Tongue (tissue), 2 donors: ENCODE data around the gene SAMSN1. TPM values are rescaled to one million over a fixed set of nuclear protein-coding genes. Genes with fewer than 3 reads are reported as not detected.

ENCODE experiments used
- DNase-seq: peaks from one replicate; pipeline ENCODE4 v3.0.0-alpha.2; 2015
- total RNA-seq: library from RNA; depleted of rRNA; stranded (reverse); fragments of >200 nt; gene quantifications from one replicate; pipeline ENCODE4 v1.2.3, GENCODE V29; 2014

SAMSN1 gene
- total RNA-seq, 1 donor from 2014 or later = 1.4 TPM

DNA sequence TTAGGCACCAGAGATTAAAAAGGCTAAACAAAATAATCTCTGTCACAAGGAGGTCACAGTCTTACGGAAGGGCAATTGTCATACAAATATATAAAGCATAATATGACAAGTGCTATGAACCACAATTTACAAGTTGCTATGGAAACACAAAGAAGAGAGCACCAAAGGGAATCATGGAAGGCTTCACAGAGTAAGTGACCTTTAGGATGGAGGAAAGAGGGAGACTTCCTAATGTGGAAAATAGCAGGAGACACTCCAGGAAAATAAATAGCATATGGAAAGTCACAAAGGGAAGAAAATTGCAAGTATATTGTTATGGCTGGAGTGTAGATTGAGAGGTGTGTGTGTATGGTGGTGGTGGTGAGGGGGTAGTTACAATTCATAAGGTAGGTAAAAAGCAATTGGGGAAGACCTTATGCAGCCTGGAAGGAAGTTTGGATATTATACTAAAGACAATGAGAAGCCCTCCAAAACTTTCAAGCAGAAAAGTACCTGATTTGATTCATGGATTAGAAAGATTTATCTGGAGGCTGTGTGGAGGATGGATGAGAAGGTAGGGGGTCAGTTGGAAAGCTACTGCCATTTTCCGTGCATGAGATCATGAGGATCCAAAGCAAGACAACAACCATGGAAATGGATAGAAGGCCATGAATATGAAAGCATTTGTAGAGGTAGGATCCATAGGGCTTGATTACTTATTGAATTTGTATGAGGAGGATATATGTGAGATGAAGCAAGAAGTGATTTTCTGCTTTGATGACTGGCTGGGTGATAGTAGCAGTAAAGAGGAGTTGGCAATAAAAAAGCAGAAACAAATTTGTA, 61.7 kb downstream of the SAMSN1 start:
- no peak for DNase-seq

DNA sequence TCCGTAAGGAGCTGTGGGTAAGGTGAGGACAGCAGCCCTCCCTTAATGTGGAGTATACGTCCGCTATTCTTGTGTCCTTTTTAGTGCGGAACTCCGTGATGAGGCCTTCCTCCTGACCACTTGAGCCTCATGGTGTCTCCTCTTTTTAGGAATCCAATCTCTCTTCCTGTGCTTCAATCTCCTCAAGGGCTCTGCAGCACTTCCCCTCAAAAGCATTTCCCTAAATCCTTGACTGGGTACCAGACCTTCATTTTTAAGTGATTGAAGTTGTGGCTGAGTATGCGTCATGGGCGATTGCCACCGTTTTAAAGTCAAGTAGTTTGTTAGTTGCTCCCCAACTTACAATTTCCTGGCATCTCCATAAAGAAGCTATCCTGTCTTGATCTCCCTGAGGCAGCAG, 62.8 kb downstream of the SAMSN1 start:
- no peak for DNase-seq

DNA sequence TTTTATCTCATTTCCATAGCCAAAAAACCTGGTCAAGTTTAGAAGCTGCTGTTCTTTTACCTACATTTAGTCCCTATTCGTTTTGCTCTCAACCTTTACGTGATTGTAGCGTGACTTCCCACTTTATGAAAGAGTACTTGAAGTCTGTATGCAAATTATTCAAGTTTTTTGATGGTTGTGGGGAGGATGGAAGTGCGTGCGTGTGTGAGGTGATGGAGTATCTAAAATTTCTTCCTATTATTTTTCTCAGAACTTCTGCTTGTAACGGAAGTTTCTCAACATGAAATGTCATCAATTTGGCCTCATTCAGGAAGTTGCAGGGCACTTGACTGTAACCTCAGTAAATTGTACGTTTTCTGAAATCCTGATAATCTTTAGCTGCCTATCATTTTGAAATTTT, 64.0 kb downstream of the SAMSN1 start:
- DNase-seq = no peak

DNA sequence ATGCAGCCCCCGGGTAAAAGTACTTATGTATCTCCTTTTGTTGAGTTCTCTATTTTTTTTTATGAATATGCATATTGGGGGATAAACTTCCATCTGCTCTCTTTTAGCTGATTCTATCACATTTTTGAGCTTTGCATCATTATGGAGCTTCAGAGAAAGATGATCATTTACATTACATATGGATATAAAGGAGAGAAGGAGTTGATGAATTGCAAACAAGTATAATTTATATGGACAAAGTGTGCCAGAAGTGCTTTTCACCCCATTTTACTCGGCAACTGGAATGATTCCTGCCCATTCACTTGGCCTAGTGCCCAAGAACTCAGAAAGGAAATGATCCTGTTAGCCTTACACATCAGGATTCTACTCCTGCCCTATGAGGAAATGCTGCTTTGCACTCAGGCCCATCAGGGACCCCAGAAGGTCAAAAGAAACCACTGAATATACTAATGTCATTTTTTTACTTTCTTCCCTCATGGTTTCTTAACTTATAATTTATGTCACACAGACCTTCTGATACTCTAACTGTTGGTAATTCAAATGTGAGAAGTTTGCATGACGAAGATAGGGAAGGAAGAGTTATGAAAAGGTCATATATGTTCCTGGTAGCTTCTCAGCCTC, 65.6 kb downstream of the SAMSN1 start:
- DNase-seq = no peak

- DNase-seq = no peak
These were observed 66.8 kb downstream of the SAMSN1 start for GRCh38 chr21:14479241-14479786.

DNA sequence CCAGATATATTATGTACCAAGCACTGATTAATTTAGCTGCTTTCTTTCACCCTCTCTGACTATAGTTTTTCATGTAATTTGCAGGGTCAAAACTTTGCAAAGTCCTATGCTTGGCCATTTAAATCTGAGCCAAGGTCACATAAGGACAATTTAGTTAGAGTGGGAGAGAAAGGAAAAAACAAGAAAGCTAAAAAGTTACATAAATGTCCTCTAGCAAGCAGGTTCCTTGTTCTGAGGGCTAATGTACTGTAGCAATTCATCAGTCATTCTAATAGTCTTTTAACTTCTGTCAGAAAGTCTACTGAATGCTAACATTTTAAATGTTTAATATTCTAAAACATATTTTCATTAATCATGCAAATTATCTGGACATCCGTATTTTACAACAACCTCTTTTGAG, 68.3 kb downstream of the SAMSN1 start:
- DNase-seq = no peak

- no peak for DNase-seq
These were observed 69.0 kb downstream of the SAMSN1 start for GRCh38 chr21:14477133-14477532.

DNA sequence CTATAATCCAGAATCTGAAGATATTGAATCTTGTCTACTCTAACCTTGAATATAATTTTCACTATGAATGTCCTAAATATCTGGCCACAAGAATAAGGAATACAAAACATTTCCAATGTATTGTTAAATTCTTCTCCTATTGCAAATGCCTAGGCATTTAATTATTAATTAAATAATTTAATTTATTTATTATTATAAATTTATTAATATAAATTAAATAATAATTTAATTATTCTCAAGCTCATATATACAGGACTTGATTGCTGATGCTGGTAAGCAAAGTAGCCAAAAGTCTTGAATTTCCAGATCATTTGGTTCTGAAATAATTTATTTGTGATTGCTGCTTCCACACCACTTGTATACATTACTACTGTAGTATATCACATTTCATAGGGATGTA, 71.1 kb downstream of the SAMSN1 start:
- no peak for DNase-seq

DNA sequence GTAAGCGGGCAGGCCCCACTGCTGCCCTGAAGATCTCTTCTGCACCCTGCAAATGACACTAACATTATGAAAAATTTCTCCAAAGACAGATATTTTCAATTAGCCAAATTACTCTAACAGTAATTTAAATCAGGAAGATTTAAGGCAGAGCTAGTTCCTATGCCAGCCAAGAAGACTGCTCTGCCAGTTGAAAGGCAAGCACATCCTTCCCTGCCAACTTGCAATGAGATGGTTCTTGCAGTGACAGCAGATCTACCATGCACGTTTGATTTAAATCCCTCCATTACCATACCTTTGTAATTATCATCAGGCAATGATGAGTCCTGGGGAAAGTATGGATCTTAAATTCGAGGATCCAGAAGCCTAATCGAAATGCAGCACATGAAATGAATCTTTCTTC, 76.5 kb downstream of the SAMSN1 start:
- no peak for DNase-seq

GRCh38 chr21:14466715-14467114, 79.4 kb downstream of the SAMSN1 start:
- no peak for DNase-seq

DNA sequence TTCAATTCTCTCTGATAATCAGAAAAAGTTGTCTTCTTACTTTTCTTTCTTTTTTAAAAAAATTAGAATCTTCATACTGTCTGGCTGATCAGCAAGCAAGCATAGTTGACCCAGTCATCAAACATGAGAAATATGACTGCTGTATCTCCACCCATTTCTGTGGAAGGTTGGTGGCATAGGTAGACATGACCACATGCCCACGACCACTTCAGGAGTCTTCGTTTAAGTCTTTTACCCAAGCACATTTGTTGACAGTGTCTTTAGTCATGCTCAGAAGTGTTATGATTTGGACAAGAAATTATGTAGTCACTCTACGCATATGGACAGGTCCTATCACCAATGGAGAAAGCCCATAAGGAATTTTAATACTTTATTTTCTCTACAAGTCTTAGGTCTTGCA, 88.4 kb downstream of the SAMSN1 start:
- no peak for DNase-seq

DNA sequence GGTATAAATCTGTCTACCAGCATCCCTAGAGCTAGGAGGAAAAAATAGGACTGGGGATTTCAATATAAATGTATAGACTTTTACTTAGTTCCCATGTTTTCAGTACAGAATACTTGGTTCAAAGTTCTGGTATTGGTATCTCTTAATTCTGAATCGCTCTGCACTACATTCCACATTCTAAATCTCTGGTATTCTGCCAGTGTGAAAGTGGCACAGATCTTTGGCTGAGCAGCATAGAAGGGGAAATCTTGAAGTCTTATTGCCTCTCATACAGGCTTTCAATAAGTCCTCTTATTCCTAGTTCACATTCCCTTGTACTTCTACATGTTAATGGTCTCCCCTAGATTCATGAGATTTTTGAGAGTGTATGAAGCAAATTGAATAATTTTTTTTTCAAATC, 89.2 kb downstream of the SAMSN1 start:
- DNase-seq = no peak

DNA sequence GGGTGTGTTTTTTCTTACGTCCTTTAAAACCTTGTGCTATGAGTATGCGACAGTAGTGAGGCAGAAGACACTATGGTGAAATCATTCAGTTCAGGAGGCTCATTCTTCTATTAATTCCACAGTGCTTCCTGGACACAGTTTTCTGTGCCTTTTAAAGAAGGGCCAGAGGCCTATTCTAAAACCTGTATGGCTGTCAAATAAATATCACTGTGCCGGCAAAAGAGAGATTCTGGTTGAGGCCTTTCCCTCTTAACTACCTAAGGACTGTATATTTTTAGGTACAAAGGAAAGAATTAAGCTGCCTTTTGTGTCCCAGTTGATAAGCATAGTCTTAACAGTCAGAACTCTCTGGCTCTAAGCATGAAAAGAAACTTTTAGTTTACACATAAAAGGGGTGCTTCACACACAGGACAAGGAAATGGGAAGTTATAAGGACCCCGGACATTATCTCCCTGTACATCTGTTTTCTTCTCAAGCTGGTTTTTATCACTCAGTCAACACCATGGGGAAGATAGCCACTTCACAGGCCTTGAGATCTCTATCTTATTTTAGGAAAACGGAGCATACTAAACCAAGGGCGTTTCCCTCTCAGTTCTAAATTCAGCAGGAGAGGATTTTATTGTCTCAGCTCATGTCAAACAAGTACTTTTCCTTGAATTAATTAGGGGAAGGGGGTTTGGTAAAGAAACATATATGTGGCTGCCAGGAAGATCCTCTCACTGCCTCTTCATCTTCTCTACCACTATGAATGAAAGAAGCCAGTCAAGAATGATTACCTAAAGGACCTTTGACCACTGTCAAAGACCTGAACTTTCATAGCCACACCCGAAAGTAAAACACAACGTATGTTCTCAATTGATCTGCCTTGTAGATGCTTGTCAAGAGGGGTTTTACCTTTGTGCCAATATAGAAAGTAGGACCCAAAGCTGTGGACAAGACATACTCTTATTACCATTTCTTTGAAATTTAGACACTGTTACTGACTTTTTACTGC, 91.8 kb downstream of the SAMSN1 start:
- no peak for DNase-seq

- no peak for DNase-seq
These were observed 92.6 kb downstream of the SAMSN1 start for GRCh38 chr21:14453339-14454015.

GRCh38 chr21:14452727-14453241, 93.3 kb downstream of the SAMSN1 start:
- no peak for DNase-seq

- DNase-seq = no peak
These were observed 93.9 kb downstream of the SAMSN1 start for GRCh38 chr21:14452031-14452726.

DNA sequence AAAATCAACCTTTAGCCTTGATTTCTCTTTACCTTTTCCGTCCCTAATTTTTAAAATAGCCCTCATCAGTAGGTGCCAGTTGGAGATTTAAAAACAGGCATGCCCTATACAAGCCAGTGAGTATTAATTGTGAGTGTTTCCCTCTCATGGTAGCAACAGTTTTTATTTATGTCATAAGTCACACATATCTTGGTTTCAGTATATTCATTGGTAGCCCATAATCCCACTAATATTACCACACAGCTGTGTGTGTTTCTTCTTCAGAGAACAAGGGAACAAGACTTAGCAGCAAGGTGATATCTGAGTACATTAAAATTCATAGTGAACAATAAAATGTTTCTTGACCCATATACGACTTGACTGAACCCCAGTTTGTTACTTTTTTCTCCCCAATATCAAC, 94.6 kb downstream of the SAMSN1 start:
- DNase-seq = no peak

- no peak for DNase-seq
These were observed 97.3 kb downstream of the SAMSN1 start for GRCh38 chr21:14448784-14449183.

- DNase-seq = no peak
These were observed 107.9 kb downstream of the SAMSN1 start for GRCh38 chr21:14438211-14438610.

- no peak for DNase-seq
These were observed 110.7 kb downstream of the SAMSN1 start for GRCh38 chr21:14435423-14435822.
